Measurements from ENCODE around the gene DLGAP3. TPM values are rescaled to one million over a fixed set of nuclear protein-coding genes. Genes with fewer than 3 reads are reported as not detected.

Gene DLGAP3
- total and polyA plus RNA-seq, 2 of the 13 experiments (the other 11 are each of a cell fraction or from before 2014, with no cell fraction given) = 0.03 to 0.04 TPM

- TF ChIP-seq PTBP1 (IDR thresholded peaks at IDR 0.05; ENCODE audit: low read depth, low read length, poor library complexity, severe bottlenecking) (no peak), MLLT10 (CRISPR knock-in tag; IDR thresholded peaks at IDR 0.05) (no peak), ZNF362 (CRISPR knock-in tag; IDR thresholded peaks at IDR 0.05; ENCODE audit: borderline replicate concordance) (no peak), ZNF660 (CRISPR knock-in tag; IDR thresholded peaks at IDR 0.05; ENCODE audit: borderline replicate concordance, low read depth) (no peak), ZNF652 (CRISPR knock-in tag; IDR thresholded peaks at IDR 0.05; ENCODE audit: borderline replicate concordance, low read depth) (no peak), ZNF800 (CRISPR knock-in tag; IDR thresholded peaks at IDR 0.05) (no peak), MLXIP (CRISPR knock-in tag; IDR thresholded peaks at IDR 0.05; ENCODE audit: borderline replicate concordance) (no peak), HBP1 (CRISPR knock-in tag; IDR thresholded peaks at IDR 0.05; ENCODE audit: low read depth) (no peak), SIX4 (CRISPR knock-in tag; IDR thresholded peaks at IDR 0.05) (peak; percentile 94), SOX5 (CRISPR knock-in tag; IDR thresholded peaks at IDR 0.05; ENCODE audit: borderline replicate concordance) (peak; percentile 25; the same call in 1 of the 2 replicates), PCBP2 (optimal IDR thresholded peaks at IDR 0.05; ENCODE audit: low read depth, low read length, poor library complexity, severe bottlenecking) (no peak)
These were observed 41.4 kb upstream of the DLGAP3 start (continued) for GRCh38 chr1:34970829-34971228.

Data from HepG2 (cell line).